Superior temporal gyrus (tissue), 1 donor: ENCODE measurements around the gene CAMKK1.

Experiments used
- DNase-seq: peaks from one replicate; pipeline ENCODE4 v3.0.0-alpha.2; 2016; ENCODE audit errors: extremely low spot score

The CAMKK1 gene

GRCh38 chr17:3896968-3897235, 4.0 kb upstream of the CAMKK1 start:
- DNase-seq = no peak

GRCh38 chr17:3896108-3896967, 3.5 kb upstream of the CAMKK1 start:
- DNase-seq = no peak

- no peak for DNase-seq
These were observed 2.5 kb upstream of the CAMKK1 start for GRCh38 chr17:3895354-3895753.

- no peak for DNase-seq
These were observed 2.1 kb upstream of the CAMKK1 start for GRCh38 chr17:3894911-3895343.

- no peak for DNase-seq
These were observed 1.3 kb upstream of the CAMKK1 start for GRCh38 chr17:3894188-3894587.

- DNase-seq = no peak
These were observed 865 bp upstream of the CAMKK1 start for GRCh38 chr17:3893720-3894116.

GRCh38 chr17:3892095-3892998, 506 bp downstream of the CAMKK1 start:
- DNase-seq = no peak

GRCh38 chr17:3891626-3892094, 1.2 kb downstream of the CAMKK1 start:
- no peak for DNase-seq

GRCh38 chr17:3890878-3891219, 2.0 kb downstream of the CAMKK1 start:
- DNase-seq = no peak

- no peak for DNase-seq
These were observed 2.6 kb downstream of the CAMKK1 start for GRCh38 chr17:3890082-3890877.

GRCh38 chr17:3889325-3890012, 3.4 kb downstream of the CAMKK1 start:
- DNase-seq = no peak

GRCh38 chr17:3888343-3889171, 4.3 kb downstream of the CAMKK1 start:
- DNase-seq = no peak

- DNase-seq = no peak
These were observed 5.0 kb downstream of the CAMKK1 start for GRCh38 chr17:3887804-3888203.

- no peak for DNase-seq
These were observed 5.5 kb downstream of the CAMKK1 start for GRCh38 chr17:3887394-3887793.

GRCh38 chr17:3886776-3887175, 6.1 kb downstream of the CAMKK1 start:
- no peak for DNase-seq

- DNase-seq = no peak
These were observed 6.9 kb downstream of the CAMKK1 start for GRCh38 chr17:3885970-3886369.

- DNase-seq = no peak
These were observed 7.6 kb downstream of the CAMKK1 start for GRCh38 chr17:3885271-3885670.

- DNase-seq = no peak
These were observed 8.7 kb downstream of the CAMKK1 start for GRCh38 chr17:3884188-3884587.

- no peak for DNase-seq
These were observed 10.6 kb downstream of the CAMKK1 start for GRCh38 chr17:3882276-3882675.

- no peak for DNase-seq
These were observed 11.9 kb downstream of the CAMKK1 start for GRCh38 chr17:3880983-3881382.
